ENCODE measurements around the gene SPOP. TPM values are rescaled to one million over a fixed set of nuclear protein-coding genes. Genes with fewer than 3 reads are reported as not detected.
A peak's percentile ranks its signal among the peaks of the same experiment; 100 is the strongest.

The SPOP gene
- total and polyA plus RNA-seq, 11 donors = 28.5 to 96.1 (median 60.4) TPM

DNA sequence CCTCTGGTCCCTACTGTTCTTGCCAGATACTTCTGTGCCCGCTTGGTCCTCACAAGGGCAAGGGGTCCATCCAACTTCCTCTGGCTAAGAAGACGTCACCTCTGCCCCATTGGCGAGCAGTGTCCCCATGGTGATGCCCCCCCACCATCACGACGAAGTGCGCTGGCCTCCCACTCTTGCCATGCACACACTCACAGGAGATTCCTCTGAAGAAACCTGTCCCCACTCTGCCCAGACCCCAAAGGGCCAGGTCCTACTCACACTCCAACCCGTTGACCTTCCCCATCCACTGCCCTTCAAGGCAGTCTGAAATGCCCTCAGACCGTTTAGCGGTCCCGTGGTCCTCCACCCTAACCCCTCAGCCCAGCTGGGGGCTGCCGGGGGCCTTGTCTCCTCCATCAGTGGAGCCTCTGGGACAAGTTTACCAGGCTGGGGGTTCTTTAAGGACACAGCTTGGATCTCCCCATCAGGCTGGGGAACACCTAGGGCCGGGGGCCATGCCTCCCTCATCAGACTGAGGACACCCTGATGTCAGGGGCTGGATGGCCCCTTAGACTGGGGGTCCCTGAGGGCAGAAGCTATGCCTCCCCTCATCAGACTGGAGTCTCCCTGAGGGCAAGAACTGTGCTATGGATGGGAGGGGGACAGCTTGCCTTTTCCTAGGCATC is 95.7 kb downstream of the SPOP start:
- 91 to 92% (median 91%) methylated on average over 11 to 12 of the region's 12 CpGs for WGBS, 4 donors
- TF ChIP-seq, protein P1, sequence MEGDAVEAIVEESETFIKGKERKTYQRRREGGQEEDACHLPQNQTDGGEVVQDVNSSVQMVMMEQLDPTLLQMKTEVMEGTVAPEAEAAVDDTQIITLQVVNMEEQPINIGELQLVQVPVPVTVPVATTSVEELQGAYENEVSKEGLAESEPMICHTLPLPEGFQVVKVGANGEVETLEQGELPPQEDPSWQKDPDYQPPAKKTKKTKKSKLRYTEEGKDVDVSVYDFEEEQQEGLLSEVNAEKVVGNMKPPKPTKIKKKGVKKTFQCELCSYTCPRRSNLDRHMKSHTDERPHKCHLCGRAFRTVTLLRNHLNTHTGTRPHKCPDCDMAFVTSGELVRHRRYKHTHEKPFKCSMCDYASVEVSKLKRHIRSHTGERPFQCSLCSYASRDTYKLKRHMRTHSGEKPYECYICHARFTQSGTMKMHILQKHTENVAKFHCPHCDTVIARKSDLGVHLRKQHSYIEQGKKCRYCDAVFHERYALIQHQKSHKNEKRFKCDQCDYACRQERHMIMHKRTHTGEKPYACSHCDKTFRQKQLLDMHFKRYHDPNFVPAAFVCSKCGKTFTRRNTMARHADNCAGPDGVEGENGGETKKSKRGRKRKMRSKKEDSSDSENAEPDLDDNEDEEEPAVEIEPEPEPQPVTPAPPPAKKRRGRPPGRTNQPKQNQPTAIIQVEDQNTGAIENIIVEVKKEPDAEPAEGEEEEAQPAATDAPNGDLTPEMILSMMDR (IDR thresholded peaks at IDR 0.05) = no peak
- no peak for TF ChIP-seq POLR2A (IDR thresholded peaks at IDR 0.05)
- Histone ChIP-seq H3K4me1 (peaks cover 0 to 19% (median 7%) of the 10 kb centered on the region in 12 donors), H3K27ac (no peak overlapping the region), H3K4me3 (no peak overlapping the region), H3K27me3 (peaks cover 0 to 4% (median 0%) of the 10 kb centered on the region in 9 donors), H3K36me3 (no peaks in the 10 kb centered on the region), H3K9me3 (no peaks in the 10 kb centered on the region)
- intact Hi-C loops (cut with DNase I) = no loop called here
- ATAC-seq (no peak), DNase-seq (no peak)

DNA sequence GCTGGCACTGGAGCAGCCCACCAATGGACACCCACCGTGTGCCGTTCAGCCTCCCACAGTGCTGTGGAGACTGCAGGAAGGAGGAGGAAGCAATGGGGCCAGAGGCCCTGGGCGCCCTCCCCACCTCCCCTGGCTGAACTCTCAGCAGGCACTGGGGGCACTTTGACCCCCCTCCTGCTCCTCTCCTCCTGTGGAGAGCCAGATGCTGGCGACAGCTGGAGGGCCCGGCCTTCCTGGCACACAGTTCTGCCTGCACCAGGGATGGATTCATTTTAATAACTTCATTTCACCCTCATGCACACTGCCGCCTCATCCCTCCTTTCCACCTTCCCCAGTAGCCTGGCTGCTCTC is 96.3 kb downstream of the SPOP start:
- Histone ChIP-seq H3K4me3 (no peak overlapping the region), H3K9me3 (no peaks in the 10 kb centered on the region), H3K27me3 (peaks cover 0 to 10% (median 0%) of the 10 kb centered on the region in 9 donors), H3K4me1 (peaks cover 0 to 24% (median 9%) of the 10 kb centered on the region in 12 donors), H3K27ac (peak overlapping the region in 1 of 12 donors; percentile 37), H3K36me3 (no peaks in the 10 kb centered on the region)
- no peak for DNase-seq
- ATAC-seq = no peak
- TF ChIP-seq POLR2A (IDR thresholded peaks at IDR 0.05) = no peak
- 65 to 75% (median 70%) methylated on average over 4 to 6 of the region's 6 CpGs for WGBS, 4 donors
- intact Hi-C loops (cut with DNase I) = no loop called here

DNA sequence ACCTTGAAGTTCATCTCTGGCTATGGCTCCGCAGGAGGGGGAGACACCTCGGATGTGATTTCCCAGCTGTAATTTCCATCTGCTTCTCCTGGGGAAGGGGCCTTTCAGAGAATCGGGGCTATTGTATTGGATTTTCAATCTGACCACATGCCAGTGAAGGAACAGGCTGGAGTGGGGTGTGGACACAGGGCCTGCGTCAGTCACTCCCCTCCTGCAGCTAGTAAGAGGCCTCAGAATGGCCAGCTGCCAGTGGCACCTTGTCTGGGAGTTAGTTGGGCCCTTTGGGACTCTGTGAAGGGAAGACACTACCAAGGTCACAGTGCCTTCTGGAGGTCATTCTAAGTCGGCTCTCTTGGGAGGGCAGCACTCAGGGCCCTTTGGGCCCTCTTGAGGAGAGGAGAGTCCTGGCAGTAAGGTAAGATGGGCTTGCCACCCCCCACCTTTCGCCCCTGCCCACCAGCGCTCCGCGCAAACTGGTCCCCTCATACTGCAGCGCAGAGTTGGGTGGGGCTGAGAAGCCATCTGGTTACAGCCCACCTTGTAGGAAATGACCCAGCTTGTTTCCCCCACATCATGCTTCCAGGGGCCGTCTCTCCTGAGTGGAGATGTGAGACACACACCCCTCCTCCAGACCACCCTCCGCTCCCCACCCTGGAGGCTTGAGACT is 96.8 kb downstream of the SPOP start:
- H3K36me3 ChIP-seq = no peaks in the 10 kb centered on the region
- H3K27ac ChIP-seq = peak overlapping the region in 1 of 12 donors; percentile 37

DNA sequence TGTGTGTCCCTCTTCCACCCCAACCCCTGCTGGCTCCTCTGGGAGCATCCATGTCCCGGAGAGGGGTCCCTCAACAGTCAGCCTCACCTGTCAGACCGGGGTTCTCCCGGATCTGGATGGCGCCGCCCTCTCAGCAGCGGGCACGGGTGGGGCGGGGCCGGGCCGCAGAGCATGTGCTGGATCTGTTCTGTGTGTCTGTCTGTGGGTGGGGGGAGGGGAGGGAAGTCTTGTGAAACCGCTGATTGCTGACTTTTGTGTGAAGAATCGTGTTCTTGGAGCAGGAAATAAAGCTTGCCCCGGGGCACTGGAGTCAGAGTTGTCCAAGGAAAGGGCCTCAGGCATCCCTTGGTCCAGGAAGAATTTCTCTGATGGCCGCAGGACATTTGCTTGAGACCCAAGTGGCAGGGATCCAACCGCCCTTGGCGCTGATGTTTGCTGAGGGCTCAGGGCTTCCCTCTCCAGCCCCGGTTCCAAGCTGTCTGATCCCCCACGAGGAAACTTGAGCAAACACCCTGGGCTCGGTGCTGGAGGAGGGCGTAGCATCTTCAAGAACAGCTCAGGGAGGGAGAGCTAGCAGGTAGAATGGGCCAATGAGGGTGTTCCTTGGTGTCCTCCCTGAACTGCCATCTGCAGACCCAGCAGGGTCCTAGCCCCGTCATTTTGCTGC is 97.7 kb downstream of the SPOP start:
- peaks cover 0 to 23% (median 0%) of the 10 kb centered on the region in 9 donors for H3K27me3 ChIP-seq
- DNase-seq (no peak), ATAC-seq (no peak)
- WGBS, 4 donors = 91 to 92% (median 92%) methylated on average over 17 to 21 of the region's 21 CpGs
- H3K9me3 ChIP-seq = no peaks in the 10 kb centered on the region
- no peak overlapping the region for H3K4me3 ChIP-seq
- H3K36me3 ChIP-seq = no peaks in the 10 kb centered on the region
- peak overlapping the region in 1 of 12 donors; percentile 37 for H3K27ac ChIP-seq
- TF ChIP-seq, protein P1 (IDR thresholded peaks at IDR 0.05) = no peak
- TF ChIP-seq POLR2A (IDR thresholded peaks at IDR 0.05) = no peak
- peaks cover 0 to 35% (median 18%) of the 10 kb centered on the region in 12 donors for H3K4me1 ChIP-seq
- intact Hi-C loops (cut with DNase I) = no loop called here

More for the DNA sequence above, 96.8 kb downstream of the SPOP start:
- peak in 1 of 4 donors; percentile 5 for ATAC-seq
- H3K9me3 ChIP-seq = no peaks in the 10 kb centered on the region
- no peak overlapping the region for H3K4me3 ChIP-seq
- H3K4me1 ChIP-seq = peaks cover 0 to 27% (median 13%) of the 10 kb centered on the region in 12 donors
- peak in 1 of 5 donors; percentile 48 for DNase-seq
- intact Hi-C loops (cut with DNase I) = no loop called here
- peaks cover 0 to 15% (median 0%) of the 10 kb centered on the region in 9 donors for H3K27me3 ChIP-seq
- TF ChIP-seq, protein P1 (IDR thresholded peaks at IDR 0.05) = no peak
- TF ChIP-seq POLR2A (IDR thresholded peaks at IDR 0.05) = no peak
- 81 to 86% (median 82%) methylated on average over 8 to 12 of the region's 12 CpGs for WGBS, 4 donors
